Femur (tissue), 1 donor: ENCODE measurements around the gene ZNF667.

ENCODE experiments used
- DNase-seq: peaks from one replicate; pipeline ENCODE4 v3.0.0-alpha.2; 2017

Gene ZNF667

GRCh38 chr19:56476651-56477428 lies at the start of gene ZNF667:
ZNF667 (minus strand) TSS chr19:56477345; CDS start chr19:56462370, 14,975 bp downstream.
- peak; percentile 62 for DNase-seq

GRCh38 chr19:56525214-56525860 lies 48.2 kb upstream of the ZNF667 start:
- no peak for DNase-seq

GRCh38 chr19:56508290-56508778 lies 31.2 kb upstream of the ZNF667 start:
- DNase-seq: no peak

- peak; percentile 99 for DNase-seq
These were observed 30.5 kb upstream of the ZNF667 start, which contains the start of gene ZNF471 for GRCh38 chr19:56507446-56508289. ZNF471 (plus strand) TSS chr19:56507855; CDS start chr19:56511572, 3,717 bp downstream.

- DNase-seq: no peak
These were observed 27.4 kb upstream of the ZNF667 start for GRCh38 chr19:56504581-56504980.

- DNase-seq: no peak
These were observed 14.3 kb upstream of the ZNF667 start for GRCh38 chr19:56491399-56491798.

GRCh38 chr19:56477429-56478338 lies 539 bp upstream of the ZNF667 start:
- DNase-seq: peak; percentile 96

GRCh38 chr19:56476093-56476492 lies 1.1 kb downstream of the ZNF667 start:
- no peak for DNase-seq

GRCh38 chr19:56474308-56474707 lies 2.8 kb downstream of the ZNF667 start:
- no peak for DNase-seq

GRCh38 chr19:56441206-56441792 lies 35.8 kb downstream of the ZNF667 start:
- DNase-seq: no peak

- DNase-seq: no peak
These were observed 53.2 kb downstream of the ZNF667 start for GRCh38 chr19:56423985-56424353.

GRCh38 chr19:56423276-56423984 lies 53.7 kb downstream of the ZNF667 start:
- DNase-seq: no peak

- no peak for DNase-seq
These were observed 72.1 kb downstream of the ZNF667 start for GRCh38 chr19:56405062-56405461.

GRCh38 chr19:56404705-56405056 lies 72.5 kb downstream of the ZNF667 start:
- no peak for DNase-seq

GRCh38 chr19:56403764-56404704 lies 73.1 kb downstream of the ZNF667 start, which contains the start of gene ZNF583:
ZNF583 (plus strand) TSS chr19:56404332; CDS start chr19:56407115, 2,783 bp downstream.
- peak; percentile 98 for DNase-seq

- DNase-seq: no peak
These were observed 73.9 kb downstream of the ZNF667 start for GRCh38 chr19:56403261-56403660.

GRCh38 chr19:56400485-56400884 lies 76.7 kb downstream of the ZNF667 start:
- no peak for DNase-seq

- DNase-seq: no peak
These were observed 78.3 kb downstream of the ZNF667 start for GRCh38 chr19:56398809-56399208.

GRCh38 chr19:56393119-56394012 lies 83.8 kb downstream of the ZNF667 start, which contains the start of gene ZNF582:
ZNF582 (minus strand) TSS chr19:56393534; CDS start chr19:56391752, 1,782 bp downstream.
- DNase-seq: peak; percentile 97
